Brain microvascular endothelial cell (primary cell): ENCODE measurements around the gene RBM19.

Source experiments
- DNase-seq: peaks from one replicate; pipeline ENCODE4 v3.0.0-alpha.2; 2020
- H3K27ac ChIP-seq: fragments of 250-450 bp; sonication (Bioruptor Pico); 2 replicates; pipeline ENCODE4 v1.5.1; 2020; ENCODE audit warnings: mild to moderate bottlenecking, moderate library complexity
- H3K27me3 ChIP-seq: fragments of 250-450 bp; sonication (Bioruptor Pico); replicated peaks from 2 replicates; pipeline ENCODE4 v1.5.1; 2020; ENCODE audit warnings: mild to moderate bottlenecking
- H3K36me3 ChIP-seq: fragments of 250-450 bp; sonication (Bioruptor Pico); replicated peaks from 2 replicates; pipeline ENCODE4 v1.5.1; 2020; ENCODE audit warnings: mild to moderate bottlenecking
- H3K4me3 ChIP-seq: 2 replicates; pipeline ENCODE4 v1.5.1; 2011; ENCODE audit warnings: low read depth, mild to moderate bottlenecking, control low read depth, low read length, moderate library complexity
- CTCF ChIP-seq: IDR thresholded peaks from 2 replicates; pipeline ENCODE4 v1.5.1; 2011; ENCODE audit warnings: low read depth, mild to moderate bottlenecking, moderate library complexity, low read length, control low read depth, inconsistent platforms; ENCODE audit errors: missing control alignments
- in situ Hi-C: cut with HindIII; loops from 2 replicates; pipeline ENCODE4 v1.10.0; 2017; ENCODE audit warnings: low sequenced_read_pairs, low pct_ligation_motif_present

The RBM19 gene

DNA sequence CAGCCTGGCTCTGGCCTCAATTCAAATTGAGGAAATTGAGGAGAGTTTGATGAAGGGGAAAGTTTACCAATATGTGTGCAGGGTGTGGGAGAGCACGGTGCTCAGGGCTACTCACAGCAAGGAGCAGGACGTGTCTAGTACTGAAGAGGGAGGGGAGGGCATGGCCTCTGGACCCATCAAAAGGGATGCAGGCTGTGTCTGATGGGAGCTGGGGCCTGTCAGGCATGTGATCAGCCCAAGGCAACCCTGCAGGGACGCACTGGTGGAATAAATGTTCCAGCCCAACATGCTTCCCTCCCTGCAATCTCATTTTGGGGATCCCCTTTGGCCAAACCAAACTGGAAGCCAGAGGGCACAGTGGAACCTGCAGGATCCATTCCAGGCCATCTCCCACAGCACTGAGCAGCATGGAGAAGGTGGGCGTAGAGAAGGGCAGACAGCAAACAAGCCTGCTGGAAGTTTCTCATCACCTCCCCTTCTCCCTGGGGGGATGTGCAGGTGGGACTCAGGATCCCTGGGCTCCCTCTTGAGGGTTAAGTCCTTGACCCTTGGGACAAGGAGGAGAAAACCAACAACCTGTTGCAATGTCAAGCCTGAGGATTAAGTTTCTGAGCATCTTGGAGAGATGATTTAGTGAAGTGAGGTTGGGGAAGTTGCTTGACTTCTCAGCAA, 17.8 kb upstream of the RBM19 start:
- H3K27me3 ChIP-seq, result no peaks in the 10 kb centered on the region
- H3K4me3 ChIP-seq, result no peak overlapping the region
- no peak overlapping the region for H3K27ac ChIP-seq
- no peak for DNase-seq
- H3K36me3 ChIP-seq, result no peaks in the 10 kb centered on the region
- in situ Hi-C loops, result no loop called here
- TF ChIP-seq CTCF, result no peak

- H3K27ac ChIP-seq, result no peak overlapping the region
- H3K4me3 ChIP-seq, result no peak overlapping the region
- no peaks in the 10 kb centered on the region for H3K27me3 ChIP-seq
- no peak for TF ChIP-seq CTCF
- no peaks in the 10 kb centered on the region for H3K36me3 ChIP-seq
- in situ Hi-C loops, result no loop called here
- DNase-seq, result no peak
Measured at GRCh38 chr12:113983265-113983664, 17.1 kb upstream of the RBM19 start.

GRCh38 chr12:113981876-113982275, 15.8 kb upstream of the RBM19 start:
- TF ChIP-seq CTCF, result no peak
- Histone ChIP-seq H3K27me3 (no peaks in the 10 kb centered on the region), H3K27ac (no peak overlapping the region), H3K36me3 (no peaks in the 10 kb centered on the region), H3K4me3 (no peak overlapping the region)
- no peak for DNase-seq
- in situ Hi-C loops, result no loop called here

DNA sequence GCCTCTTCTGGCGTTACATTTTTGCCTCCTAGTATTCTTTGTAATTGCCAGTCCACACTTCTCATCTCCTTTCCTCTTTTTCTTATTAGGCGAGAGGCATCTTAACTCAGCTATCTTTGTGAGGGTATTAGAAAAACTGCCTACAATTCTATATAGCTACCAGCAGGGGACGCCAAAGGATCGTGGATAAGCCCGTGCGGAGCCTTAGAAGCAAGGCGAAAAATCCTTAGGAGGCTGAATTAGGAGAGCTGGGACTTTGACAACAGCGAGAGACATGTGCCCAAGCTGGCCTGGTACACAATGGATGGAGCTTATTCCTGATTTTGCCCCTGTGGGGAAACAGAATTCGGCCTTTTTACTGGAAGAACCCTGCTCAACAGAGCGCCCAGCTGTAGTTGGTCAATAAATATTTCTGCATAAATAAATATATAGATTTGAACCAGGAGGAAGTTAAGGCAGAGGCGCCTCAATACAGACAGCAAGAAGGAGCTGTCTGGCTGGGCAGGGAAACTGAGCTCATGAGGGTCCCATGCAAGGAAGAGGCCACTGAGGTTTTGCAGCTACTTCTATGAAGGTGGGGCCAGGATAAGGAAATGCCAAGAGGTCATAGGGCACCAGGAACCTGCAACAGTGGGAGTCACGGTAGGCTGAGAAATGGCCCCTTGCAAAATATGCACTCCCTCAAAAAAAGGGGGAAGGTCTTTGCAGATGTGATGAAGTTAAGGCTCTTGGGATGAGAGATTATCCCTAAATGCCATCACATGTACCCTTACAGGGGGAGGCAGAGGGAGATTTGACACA, 14.6 kb upstream of the RBM19 start:
- Histone ChIP-seq H3K4me3 (no peak overlapping the region), H3K27me3 (no peaks in the 10 kb centered on the region), H3K27ac (no peak overlapping the region), H3K36me3 (no peaks in the 10 kb centered on the region)
- in situ Hi-C loops, result no loop called here
- peak; percentile 24 for DNase-seq
- TF ChIP-seq CTCF, result peak; percentile 95

DNA sequence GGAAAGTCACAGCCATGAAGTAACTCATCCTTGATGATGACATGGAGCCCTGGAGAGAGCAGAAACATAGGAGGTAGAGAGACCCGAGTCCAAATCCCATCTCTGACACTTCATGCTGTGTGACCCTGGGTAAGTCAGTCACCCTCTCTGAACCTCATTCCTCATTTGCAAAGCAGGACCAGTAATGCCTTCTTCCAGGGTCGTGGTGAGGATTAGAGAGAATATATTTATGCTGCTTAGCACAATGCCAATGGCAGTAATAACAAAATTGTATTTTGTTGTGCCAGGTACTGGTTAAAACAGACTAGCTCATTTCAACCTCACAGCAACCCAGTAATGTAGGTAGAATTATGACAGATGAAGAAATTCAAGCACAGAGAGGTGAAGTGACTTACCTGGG, 13.9 kb upstream of the RBM19 start:
- Histone ChIP-seq H3K27ac (no peak overlapping the region), H3K36me3 (no peaks in the 10 kb centered on the region), H3K27me3 (no peaks in the 10 kb centered on the region), H3K4me3 (no peak overlapping the region)
- no peak for DNase-seq
- in situ Hi-C loops, result no loop called here
- TF ChIP-seq CTCF, result no peak
